ENCODE data around the gene EPN3.

- TF ChIP-seq CTCF (conservative IDR thresholded peaks at IDR 0.05) (no peak), EZH2 (IDR thresholded peaks at IDR 0.05; ENCODE audit: low read depth) (no peak)
Measured at GRCh38 chr17:50560185-50560824, 27.8 kb downstream of the EPN3 start, which contains the start of gene CACNA1G.
